Left ventricle myocardium inferior (tissue), 1 donor: ENCODE results near the gene C21orf91. TPM values are rescaled to one million over a fixed set of nuclear protein-coding genes. Genes with fewer than 3 reads are reported as not detected.
A peak's percentile ranks its signal among the peaks of the same experiment; 100 is the strongest.

Experiments
- DNase-seq: peaks from one replicate; pipeline ENCODE4 v3.0.0-alpha.2; 2020
- H3K27ac ChIP-seq: fragments of 200-600 bp; replicated peaks from 2 replicates; pipeline ENCODE4 v1.8.0; 2021
- H3K27me3 ChIP-seq: fragments of 200-600 bp; 2 replicates; pipeline ENCODE4 v1.8.0; 2021; ENCODE audit warnings: low read depth
- H3K36me3 ChIP-seq: fragments of 200-600 bp; 2 replicates; pipeline ENCODE4 v1.8.0; 2021
- H3K4me1 ChIP-seq: fragments of 200-600 bp; 2 replicates; pipeline ENCODE4 v1.8.0; 2021
- H3K4me3 ChIP-seq: fragments of 200-600 bp; 2 replicates; pipeline ENCODE4 v1.8.0; 2021; ENCODE audit warnings: mild to moderate bottlenecking, moderate library complexity
- H3K9me3 ChIP-seq: fragments of 200-600 bp; replicated peaks from 2 replicates; pipeline ENCODE4 v1.8.0; 2021
- intact Hi-C: fragments of 100-400 bp; cut with micrococcal nuclease; formaldehyde crosslinking; loops from one replicate; pipeline ENCODE4 v1.11.0; 2022
- total RNA-seq: library from RNA; stranded (reverse); fragmentation: NEBNext Ultra II Directional; extraction: Animal tissue kit (Norgen Biotek cat#: 25700); gene quantifications from one replicate; pipeline ENCODE4 v1.2.1, GENCODE V29; 2021
- TF ChIP-seq, protein P1 (sequence below): fragments of 200-600 bp; IDR thresholded peaks from 2 replicates; pipeline ENCODE4 v1.8.0; 2021; ENCODE audit warnings: antibody characterized with exemption, mild to moderate bottlenecking, borderline replicate concordance
- donor health status: DM: no; HTN: yes; CAD: no; lungs with severe emphysema.

Gene C21orf91
- total RNA-seq, 1 donor from 2014 or later = 10.2 TPM

DNA sequence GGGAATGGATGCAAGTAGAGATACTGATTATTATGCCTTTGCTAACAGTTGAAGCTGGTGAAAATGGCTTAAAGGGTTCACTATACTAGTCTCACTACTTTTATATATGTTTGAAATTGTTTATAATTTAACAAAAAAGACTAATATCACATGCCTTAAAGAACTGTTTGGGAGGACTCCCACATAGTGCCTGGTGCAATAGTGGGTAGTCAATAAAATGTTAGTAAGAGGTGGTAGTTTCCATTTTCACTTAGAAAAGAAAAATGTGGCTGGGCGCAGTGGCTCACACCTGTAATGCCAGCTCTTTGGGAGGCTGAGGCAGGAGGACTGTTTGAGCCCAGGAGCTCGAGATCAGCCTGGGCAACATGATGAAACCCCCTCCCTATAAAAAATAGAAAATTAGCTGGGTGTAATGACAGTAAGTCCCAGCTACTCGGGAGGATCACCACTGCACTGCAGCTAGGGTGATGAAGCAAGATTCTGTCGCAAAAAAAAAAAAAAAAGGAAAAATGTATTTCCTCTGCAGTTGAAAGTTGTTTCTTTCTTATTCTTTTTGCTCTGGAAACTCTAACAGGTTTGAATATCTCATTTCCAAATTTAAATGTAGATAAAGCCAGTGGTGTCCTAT is 24.5 kb downstream of the C21orf91 start:
- TF ChIP-seq, protein P1, sequence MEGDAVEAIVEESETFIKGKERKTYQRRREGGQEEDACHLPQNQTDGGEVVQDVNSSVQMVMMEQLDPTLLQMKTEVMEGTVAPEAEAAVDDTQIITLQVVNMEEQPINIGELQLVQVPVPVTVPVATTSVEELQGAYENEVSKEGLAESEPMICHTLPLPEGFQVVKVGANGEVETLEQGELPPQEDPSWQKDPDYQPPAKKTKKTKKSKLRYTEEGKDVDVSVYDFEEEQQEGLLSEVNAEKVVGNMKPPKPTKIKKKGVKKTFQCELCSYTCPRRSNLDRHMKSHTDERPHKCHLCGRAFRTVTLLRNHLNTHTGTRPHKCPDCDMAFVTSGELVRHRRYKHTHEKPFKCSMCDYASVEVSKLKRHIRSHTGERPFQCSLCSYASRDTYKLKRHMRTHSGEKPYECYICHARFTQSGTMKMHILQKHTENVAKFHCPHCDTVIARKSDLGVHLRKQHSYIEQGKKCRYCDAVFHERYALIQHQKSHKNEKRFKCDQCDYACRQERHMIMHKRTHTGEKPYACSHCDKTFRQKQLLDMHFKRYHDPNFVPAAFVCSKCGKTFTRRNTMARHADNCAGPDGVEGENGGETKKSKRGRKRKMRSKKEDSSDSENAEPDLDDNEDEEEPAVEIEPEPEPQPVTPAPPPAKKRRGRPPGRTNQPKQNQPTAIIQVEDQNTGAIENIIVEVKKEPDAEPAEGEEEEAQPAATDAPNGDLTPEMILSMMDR = no peak
- H3K27me3 ChIP-seq = no peaks in the 10 kb centered on the region
- H3K4me1 ChIP-seq = peaks cover 39% of the 10 kb centered on the region
- no peak for DNase-seq
- H3K9me3 ChIP-seq = no peaks in the 10 kb centered on the region
- peaks cover 41% of the 10 kb centered on the region for H3K36me3 ChIP-seq
- peak overlapping the region; percentile 64 for H3K27ac ChIP-seq
- intact Hi-C loops = no loop called here
- H3K4me3 ChIP-seq = peak overlapping the region; percentile 54

DNA sequence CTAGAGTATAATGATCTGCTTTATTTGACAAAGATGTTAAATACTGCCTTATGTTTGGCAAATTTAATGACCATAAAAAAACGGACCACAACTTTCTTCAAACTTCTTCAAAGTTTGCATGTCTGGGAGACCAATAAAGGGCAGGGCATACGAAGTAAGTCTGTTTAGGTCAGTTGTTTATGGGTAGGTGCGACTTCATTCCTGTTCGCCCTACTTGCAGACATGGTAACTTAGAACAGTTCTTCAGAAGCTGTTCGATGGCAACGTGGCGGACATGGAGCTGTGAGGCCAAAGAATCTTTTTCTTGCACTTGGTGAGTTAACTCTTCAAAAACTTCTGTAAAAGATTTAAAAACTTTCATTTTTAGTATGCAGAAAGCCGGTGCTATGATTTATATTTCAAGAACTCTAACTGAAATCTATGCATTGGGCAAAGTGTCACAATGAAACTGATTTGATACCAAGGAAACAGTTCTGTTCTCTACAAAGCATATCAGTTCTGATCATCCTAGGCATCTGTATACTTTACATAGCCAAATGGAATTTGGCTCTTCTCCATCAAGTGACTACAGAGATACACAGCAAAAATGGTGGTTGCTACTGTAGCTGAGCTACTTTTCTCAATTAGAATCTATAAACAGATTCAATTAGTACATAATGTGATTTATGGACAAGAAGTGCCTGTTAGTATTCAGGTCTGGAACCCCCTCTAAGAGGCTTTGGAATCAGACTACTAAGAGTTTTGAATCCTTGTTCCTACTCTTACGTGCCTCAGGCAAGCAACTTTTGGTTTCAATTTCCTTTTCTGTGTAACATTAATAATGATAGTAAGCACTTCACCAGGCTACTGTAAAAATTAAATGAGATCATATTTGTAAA is 25.7 kb downstream of the C21orf91 start:
- Histone ChIP-seq H3K27ac (peak overlapping the region; percentile 64), H3K9me3 (no peaks in the 10 kb centered on the region), H3K27me3 (no peaks in the 10 kb centered on the region), H3K36me3 (peaks cover 41% of the 10 kb centered on the region), H3K4me1 (peaks cover 27% of the 10 kb centered on the region), H3K4me3 (peak overlapping the region; percentile 54)
- no peak for DNase-seq
- TF ChIP-seq, protein P1 = no peak
- intact Hi-C loops = no loop called here

DNA sequence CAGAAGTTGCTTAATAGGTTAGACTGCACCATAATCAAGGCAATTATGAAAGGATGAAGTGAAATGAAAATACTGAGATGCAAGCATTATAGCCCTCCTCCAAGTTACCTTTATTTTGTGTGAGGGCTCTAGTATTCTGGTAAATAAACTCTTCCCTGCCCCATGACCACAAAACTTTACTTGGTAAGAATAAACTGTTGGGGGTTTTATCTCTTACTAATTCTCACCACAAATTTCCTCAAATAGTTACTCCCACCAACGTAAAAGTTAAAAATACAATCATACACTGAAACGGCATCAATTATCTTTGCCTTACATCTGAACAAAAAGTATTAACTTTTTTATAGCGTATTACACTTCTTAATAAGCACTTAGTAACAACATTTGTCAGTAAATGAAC is 29.5 kb downstream of the C21orf91 start:
- peaks cover 10% of the 10 kb centered on the region for H3K4me1 ChIP-seq
- H3K27me3 ChIP-seq = no peaks in the 10 kb centered on the region
- TF ChIP-seq, protein P1 = no peak
- no peak overlapping the region for H3K27ac ChIP-seq
- H3K9me3 ChIP-seq = no peaks in the 10 kb centered on the region
- intact Hi-C loops = no loop called here
- peaks cover 58% of the 10 kb centered on the region for H3K36me3 ChIP-seq
- H3K4me3 ChIP-seq = no peak overlapping the region
- DNase-seq = no peak

DNA sequence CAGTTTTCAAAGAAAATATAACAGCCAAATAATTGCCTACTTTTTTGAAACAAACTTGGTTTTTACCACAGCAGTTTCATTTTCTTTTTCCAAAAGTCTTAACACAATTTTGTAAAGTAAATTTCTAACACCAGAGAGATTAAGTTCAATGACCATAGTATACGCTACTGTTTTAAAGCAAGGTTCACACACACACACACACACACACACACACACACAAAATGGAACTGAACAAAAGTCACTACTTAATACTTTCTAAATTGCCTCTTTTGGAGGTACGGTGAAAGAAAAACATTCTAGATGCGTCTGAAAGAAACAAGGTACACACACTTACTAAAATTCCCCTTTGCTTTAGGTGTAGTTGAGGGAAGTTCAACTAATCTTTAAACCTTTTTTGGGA is 30.1 kb downstream of the C21orf91 start:
- TF ChIP-seq, protein P1 = no peak
- no peak overlapping the region for H3K27ac ChIP-seq
- DNase-seq = no peak
- H3K4me1 ChIP-seq = peaks cover 4% of the 10 kb centered on the region
- no peaks in the 10 kb centered on the region for H3K9me3 ChIP-seq
- no peaks in the 10 kb centered on the region for H3K27me3 ChIP-seq
- no peak overlapping the region for H3K4me3 ChIP-seq
- intact Hi-C loops = no loop called here
- peaks cover 55% of the 10 kb centered on the region for H3K36me3 ChIP-seq

DNA sequence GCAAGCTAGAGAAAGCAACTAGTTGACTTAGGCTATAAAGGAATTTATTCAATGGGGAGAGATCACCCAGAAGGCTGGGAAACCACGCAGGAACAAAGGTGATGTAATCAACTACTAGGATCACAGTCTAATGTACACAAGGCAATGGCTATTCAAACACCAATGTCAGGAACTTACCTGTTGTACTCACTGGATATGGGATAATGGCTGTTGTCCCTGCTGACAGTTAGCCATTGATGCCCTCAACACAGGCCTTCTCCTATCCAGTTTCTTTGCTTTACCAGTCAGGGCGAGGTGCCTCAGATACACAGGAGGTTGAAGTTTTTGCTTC is 32.3 kb downstream of the C21orf91 start:
- H3K36me3 ChIP-seq = peaks cover 40% of the 10 kb centered on the region
- H3K4me1 ChIP-seq = no peaks in the 10 kb centered on the region
- H3K9me3 ChIP-seq = no peaks in the 10 kb centered on the region
- no peaks in the 10 kb centered on the region for H3K27me3 ChIP-seq
- no peak overlapping the region for H3K27ac ChIP-seq
- DNase-seq = no peak
- intact Hi-C loops = no loop called here
- H3K4me3 ChIP-seq = no peak overlapping the region
- TF ChIP-seq, protein P1 = no peak
